Myocyte (in vitro differentiated cells): ENCODE data around the gene LAMA2. TPM values are rescaled to one million over a fixed set of nuclear protein-coding genes. Genes with fewer than 3 reads are reported as not detected.
"Not testable (repeated sequence)": the region's sequence is repeated elsewhere in the genome, so short reads cannot be mapped to it uniquely, and the experiment has no call there.

Experiments used
- DNase-seq: peaks from one replicate; pipeline ENCODE4 v3.0.0-alpha.2; 2012; ENCODE audit warnings: low read depth
- total RNA-seq: library from RNA; depleted of rRNA; stranded (reverse); fragments of >200 nt; gene quantifications from 2 replicates; pipeline ENCODE4 v1.2.3, GENCODE V29; 2014

LAMA2 gene
- total RNA-seq, 1 donor from 2014 or later, result 137 TPM

DNA sequence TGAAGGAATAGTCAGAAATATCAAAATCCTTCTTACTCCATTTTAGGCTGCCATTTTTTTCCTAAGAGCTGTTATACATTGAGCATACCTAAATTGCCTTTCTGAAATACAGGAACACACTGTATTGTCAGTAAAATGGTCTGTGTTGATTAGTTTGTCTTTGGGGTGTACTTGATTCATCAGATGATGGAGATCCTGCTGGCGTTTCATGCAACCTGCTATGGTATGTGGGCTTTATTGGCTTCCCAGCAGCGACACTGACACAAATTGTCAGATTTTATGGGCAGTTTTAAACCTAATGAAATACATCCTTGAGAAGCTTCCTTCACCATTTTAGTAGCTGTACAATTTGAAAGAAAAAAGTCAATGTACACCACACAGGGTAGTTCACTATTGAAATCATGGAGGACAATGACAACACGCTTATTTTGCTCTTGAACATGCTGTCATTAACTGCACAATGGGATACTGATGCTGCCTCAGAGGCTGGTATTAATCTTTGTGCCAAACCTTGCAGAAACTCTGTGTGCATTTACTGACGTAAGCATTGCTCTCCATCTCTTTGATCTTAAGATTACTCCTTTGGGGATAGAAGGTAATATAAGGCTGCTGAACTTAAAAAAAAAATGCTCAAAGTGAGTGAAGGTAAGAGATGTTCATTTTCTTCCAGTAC, 124.9 kb downstream of the LAMA2 start:
- no peak for DNase-seq

GRCh38 chr6:129008591-129008990, 125.7 kb downstream of the LAMA2 start:
- DNase-seq, result no peak

DNA sequence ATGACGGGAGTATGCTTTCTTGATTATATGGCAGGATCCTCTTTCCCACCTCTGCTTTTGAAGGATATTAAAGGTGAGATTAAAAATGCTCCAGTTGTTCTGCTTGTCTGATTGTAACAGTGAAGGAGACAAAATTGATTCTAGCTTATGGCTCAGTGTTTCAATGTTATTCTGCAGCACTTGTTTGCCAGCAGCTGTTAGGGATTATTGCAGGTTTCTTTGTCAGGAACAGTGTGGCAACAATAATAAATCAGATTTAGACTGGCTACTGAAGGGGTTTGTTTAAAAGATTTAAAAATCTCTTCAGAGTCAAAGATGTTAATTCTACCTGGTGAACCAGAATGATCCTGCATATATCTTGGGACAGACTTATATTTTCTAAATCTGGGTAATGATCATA, 126.9 kb downstream of the LAMA2 start:
- peak; percentile 51 for DNase-seq

DNA sequence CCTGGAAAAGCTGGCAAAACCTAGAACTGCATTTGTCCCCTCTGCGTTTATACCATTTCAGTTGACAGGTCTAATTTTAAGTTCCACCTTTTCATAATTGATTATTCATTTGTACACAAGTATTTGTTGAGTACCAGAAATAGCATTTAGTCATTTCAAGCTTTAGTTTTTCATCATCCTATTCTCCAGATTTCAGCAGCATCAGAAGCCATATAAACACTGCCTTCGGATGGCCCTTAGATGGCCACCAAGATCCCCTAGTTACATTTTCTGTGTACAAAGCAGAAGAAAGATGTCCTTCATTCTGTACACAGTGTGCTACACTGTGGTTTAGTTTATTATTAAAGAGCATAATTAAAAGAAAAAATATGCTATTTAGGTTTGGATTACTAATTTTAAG, 131.4 kb downstream of the LAMA2 start:
- no peak for DNase-seq

- no peak for DNase-seq
These were observed 132.8 kb downstream of the LAMA2 start for GRCh38 chr6:129015721-129016120.

DNA sequence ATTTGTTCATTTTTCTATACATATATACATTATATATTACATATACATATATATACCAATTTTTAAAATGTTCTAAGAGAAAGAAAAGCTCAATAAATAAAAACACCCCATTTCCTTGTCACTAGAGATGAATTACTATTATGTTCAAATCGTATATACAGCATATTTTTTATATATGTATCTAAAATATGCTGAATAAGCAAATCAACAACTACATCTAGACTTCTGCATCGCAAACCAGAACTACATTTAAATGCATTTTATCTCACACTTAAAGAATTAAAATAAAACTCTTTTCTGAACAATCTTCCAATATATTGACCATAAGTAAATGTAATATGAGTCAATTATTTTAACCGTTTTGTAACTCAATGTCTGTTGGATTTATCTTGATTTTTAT, 133.9 kb downstream of the LAMA2 start:
- DNase-seq, result no peak

DNA sequence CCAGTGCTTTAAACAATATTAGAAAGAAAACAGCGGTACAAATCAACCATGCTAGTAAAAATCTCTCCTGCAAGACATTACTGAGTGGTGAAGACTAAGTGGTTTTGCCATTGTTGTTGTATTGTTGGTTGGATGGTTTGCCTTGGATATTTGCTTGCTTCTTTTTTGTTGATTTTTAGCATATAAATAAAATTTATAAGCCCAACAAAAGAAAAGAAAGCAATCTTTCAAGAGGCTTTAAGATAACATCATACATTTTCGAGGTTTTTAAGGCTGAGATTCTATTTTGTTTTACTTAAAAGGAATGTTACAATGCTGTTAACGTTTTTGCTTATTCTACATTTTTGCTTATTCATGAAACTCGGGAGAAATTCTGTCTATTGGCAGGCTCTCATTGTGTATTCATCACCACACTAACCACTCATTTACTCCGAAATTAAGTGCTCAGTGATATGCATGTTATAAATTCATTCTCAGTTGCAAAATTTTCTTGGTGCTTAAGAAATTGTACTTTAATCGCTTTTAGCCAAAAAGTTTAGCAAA, 139.1 kb downstream of the LAMA2 start:
- no peak for DNase-seq

- no peak for DNase-seq
These were observed 143.7 kb downstream of the LAMA2 start for GRCh38 chr6:129026601-129027000.

GRCh38 chr6:129029778-129030177, 146.8 kb downstream of the LAMA2 start:
- no peak for DNase-seq

- no peak for DNase-seq
These were observed 147.3 kb downstream of the LAMA2 start for GRCh38 chr6:129030215-129030614.

- DNase-seq, result peak; percentile 56
These were observed 148.2 kb downstream of the LAMA2 start for GRCh38 chr6:129031051-129031599.

GRCh38 chr6:129032602-129033001, 149.7 kb downstream of the LAMA2 start:
- no peak for DNase-seq

- no peak for DNase-seq
These were observed 150.2 kb downstream of the LAMA2 start for GRCh38 chr6:129033180-129033579.

DNA sequence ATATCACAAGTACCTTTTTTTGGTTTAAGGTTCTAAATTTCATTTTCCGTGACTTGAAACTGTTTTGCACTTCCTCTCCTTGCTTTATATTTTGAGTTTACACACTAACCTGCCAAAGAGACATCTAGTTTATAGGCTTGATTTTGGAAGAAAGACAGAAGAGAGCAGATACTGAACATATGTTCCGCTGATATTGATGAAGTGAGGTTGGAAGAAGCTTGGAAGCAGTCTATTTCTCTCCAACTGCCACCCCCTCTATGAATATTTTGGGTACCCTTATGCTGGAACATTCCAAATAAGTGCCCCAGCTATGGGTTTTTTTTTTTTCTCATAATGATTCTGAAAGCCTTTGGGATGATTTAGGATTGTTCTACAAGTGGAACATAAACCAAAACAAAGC, 150.6 kb downstream of the LAMA2 start:
- no peak for DNase-seq

GRCh38 chr6:129041563-129041962, 158.6 kb downstream of the LAMA2 start:
- DNase-seq, result no peak

- DNase-seq, result no peak
These were observed 163.6 kb downstream of the LAMA2 start for GRCh38 chr6:129046526-129046925.

- DNase-seq, result no peak
These were observed 164.9 kb downstream of the LAMA2 start for GRCh38 chr6:129047834-129048233.

DNA sequence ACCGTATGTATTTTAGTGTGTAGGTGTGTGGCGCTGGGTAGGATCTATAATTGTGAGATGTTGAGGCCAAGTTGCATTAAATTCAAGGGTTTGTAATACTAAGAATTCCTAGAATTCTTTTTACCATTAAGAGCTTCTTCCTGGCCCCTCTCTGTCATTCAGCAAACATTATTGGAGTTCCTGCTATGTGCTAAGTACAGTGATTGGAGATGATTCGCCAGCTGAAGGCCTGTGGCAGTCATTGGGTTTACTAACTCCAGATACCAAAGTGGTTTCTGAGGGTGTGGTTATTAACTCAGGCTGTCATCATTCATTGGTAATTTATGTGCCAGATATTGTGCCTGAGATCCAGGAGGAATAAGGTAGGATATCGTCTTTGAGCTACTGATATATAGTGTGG, 167.1 kb downstream of the LAMA2 start:
- DNase-seq, result peak; percentile 36

DNA sequence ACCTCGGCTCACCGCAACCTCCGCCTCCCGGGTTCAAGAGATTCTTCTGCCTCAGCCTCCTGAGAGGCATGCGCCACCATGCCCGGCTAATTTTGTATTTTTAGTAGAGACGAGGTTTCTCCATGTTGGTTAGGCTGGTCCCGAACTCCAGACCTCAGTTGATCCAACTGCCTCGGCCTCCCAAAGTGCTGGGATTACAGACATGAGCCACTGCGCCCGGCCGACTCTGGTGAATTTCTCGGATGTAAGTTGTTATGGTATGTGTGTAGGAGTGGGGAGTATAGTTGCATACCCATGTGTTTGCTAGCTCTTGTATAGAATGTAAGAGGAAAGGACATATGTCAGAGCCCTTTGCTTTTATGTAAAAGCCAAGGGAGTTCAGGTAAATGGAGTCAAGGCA, 170.2 kb downstream of the LAMA2 start:
- DNase-seq, result not testable (repeated sequence)

DNA sequence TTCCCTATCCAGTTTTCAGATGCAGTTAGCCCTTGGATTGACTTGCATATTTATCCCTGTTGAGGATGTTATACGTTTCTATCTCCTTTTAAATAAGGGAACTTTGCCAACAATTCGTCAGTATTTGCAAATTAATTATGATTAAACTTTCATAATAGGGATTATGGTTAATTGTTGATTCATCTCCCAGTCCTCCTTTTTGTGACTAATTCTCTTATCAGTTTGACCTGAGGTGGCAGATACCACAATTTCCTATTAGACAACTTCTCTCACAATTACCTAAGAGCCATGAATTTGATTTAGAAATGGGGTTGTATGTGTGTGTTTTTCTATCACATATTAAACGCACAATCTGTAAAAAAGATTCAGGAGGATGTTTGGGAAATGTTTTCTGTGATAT, 172.9 kb downstream of the LAMA2 start:
- no peak for DNase-seq

DNA sequence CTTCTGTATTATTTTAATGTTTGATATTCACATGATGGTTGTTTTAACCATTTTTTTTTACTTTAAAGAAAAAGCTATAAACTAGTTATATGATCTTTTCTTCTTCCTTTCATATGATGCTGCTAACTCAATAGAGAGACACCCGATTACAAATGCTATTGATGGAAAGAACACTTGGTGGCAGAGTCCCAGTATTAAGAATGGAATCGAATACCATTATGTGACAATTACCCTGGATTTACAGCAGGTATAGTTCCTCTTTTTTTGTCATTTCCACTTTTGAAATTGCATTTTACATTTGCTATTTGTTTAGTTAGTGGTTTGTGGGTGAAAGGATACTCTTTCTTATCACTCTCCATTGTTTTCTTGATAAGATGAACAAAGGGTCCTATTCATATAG, 176.7 kb downstream of the LAMA2 start:
- no peak for DNase-seq

DNA sequence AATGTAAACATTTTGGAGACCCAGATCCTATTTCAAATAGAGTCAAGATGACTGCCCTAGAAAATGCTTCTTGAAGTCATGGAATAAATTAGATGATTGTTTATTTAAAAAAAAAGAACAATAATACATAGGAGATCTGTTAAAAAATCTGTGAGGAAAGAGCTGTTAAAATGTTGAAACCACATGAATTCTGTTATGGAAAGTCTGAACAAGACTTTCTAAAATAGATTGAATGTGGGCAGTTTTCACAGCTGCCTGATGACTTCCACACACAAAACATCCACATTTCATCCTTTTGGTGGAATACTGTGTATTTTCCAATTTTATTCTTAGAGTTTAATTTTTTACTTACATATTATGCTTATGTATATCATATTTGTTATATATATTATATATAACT, 186.1 kb downstream of the LAMA2 start:
- DNase-seq, result peak; percentile 45

GRCh38 chr6:129073051-129073450, 190.1 kb downstream of the LAMA2 start:
- no peak for DNase-seq
